NB4 (cell line): Measurements from ENCODE around the gene PDE6H.

Experiments used
- DNase-seq: peaks from one replicate; pipeline ENCODE4 v3.0.0; 2010; ENCODE audit warnings: low read depth
- H3K4me3 ChIP-seq: one replicate; pipeline ENCODE4 v1.5.1; 2011; ENCODE audit warnings: mild to moderate bottlenecking, low read depth, low read length, moderate library complexity
- MYC ChIP-seq: IDR thresholded peaks from 2 replicates; pipeline ENCODE4 v1.6.1; 2011; ENCODE audit warnings: low read depth, low read length
- POLR2A ChIP-seq: IDR thresholded peaks from 2 replicates; pipeline ENCODE4 v1.6.1; 2011; ENCODE audit warnings: mild to moderate bottlenecking; ENCODE audit not compliant: insufficient read length; ENCODE audit errors: extremely low read depth
- TF ChIP-seq, protein P1 (sequence below): IDR thresholded peaks from 2 replicates; pipeline ENCODE4 v1.6.1; 2011; ENCODE audit warnings: low read depth, low read length
- TF ChIP-seq, protein P2 (sequence below): IDR thresholded peaks from one replicate; pipeline ENCODE4 v1.5.1; 2012; ENCODE audit warnings: low read depth, low read length

Gene PDE6H

DNA sequence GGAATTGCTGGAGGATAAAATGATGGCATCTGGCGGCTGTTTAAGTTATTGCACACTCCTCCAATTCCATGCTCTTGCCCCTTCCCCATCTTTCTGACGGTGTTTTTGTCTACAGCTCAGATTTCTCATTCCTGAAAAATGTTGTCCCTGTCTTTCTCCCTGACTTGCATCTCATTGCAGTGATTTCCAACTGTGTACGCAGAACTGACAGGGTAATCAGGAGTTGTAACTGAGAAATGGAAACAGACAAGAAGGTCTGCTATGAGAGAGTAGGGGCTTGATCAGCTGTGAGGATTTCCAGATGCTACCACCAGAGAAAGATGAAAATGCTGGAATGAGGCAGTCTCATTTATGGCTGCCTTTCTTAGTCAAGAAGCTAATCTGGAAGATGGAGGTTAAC, 35.8 kb upstream of the PDE6H start:
- no peak overlapping the region for H3K4me3 ChIP-seq
- no peak for DNase-seq
- TF ChIP-seq, protein P1, sequence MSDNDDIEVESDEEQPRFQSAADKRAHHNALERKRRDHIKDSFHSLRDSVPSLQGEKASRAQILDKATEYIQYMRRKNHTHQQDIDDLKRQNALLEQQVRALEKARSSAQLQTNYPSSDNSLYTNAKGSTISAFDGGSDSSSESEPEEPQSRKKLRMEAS, result no peak
- no peak for TF ChIP-seq MYC

DNA sequence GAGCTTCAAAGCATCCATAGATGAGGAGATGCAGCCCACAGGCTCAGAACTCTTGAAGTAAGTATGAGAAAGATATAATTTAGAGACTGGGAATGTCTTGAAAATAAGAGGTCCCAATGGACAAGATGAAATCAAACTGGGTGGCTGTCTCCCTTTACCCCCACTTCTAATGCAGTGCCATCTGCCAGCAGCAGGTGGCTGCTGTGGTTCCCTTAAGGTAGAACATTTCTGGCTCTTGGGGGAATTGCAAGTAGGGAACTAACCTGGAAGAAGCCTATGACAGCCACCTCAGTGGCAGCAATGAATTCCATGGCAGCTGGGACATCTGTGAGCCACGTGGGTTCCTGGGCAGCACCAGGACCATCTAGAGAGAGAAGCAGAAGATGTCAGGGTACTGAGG, 35.2 kb upstream of the PDE6H start:
- DNase-seq, result no peak
- H3K4me3 ChIP-seq, result no peak overlapping the region
- TF ChIP-seq MYC, result no peak
- TF ChIP-seq, protein P2, sequence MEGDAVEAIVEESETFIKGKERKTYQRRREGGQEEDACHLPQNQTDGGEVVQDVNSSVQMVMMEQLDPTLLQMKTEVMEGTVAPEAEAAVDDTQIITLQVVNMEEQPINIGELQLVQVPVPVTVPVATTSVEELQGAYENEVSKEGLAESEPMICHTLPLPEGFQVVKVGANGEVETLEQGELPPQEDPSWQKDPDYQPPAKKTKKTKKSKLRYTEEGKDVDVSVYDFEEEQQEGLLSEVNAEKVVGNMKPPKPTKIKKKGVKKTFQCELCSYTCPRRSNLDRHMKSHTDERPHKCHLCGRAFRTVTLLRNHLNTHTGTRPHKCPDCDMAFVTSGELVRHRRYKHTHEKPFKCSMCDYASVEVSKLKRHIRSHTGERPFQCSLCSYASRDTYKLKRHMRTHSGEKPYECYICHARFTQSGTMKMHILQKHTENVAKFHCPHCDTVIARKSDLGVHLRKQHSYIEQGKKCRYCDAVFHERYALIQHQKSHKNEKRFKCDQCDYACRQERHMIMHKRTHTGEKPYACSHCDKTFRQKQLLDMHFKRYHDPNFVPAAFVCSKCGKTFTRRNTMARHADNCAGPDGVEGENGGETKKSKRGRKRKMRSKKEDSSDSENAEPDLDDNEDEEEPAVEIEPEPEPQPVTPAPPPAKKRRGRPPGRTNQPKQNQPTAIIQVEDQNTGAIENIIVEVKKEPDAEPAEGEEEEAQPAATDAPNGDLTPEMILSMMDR, result peak; percentile 35

DNA sequence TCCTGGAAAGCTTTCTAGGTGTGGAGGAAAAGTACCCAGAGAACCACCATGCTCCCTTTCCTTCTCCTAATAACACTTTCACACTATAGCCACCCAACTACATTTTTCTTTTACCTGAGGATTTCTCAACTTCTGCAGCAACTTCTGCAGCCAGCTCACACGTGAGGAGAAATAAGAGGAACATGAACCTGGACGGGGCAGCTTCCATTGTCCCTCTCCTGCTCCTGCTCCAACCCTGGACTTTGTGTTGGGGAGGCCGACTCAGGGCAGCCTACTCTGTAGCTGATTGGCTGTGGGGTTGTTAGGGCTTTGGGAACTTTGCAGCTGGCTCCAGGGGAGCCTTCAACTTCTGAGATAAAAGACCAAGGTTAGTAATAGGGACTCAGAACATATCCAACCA, 34.5 kb upstream of the PDE6H start, which contains the start of gene ERP27:
Gene ERP27 (minus strand): TSS at position 237 of the 400 bp plus-strand sequence. CDS start 29 bp downstream, at position 208.
- DNase-seq, result no peak
- TF ChIP-seq, protein P1, result no peak
- no peak for TF ChIP-seq POLR2A
- no peak for TF ChIP-seq MYC
- TF ChIP-seq, protein P2, result no peak
- no peak within 1 kb of the TSS for H3K4me3 ChIP-seq

DNA sequence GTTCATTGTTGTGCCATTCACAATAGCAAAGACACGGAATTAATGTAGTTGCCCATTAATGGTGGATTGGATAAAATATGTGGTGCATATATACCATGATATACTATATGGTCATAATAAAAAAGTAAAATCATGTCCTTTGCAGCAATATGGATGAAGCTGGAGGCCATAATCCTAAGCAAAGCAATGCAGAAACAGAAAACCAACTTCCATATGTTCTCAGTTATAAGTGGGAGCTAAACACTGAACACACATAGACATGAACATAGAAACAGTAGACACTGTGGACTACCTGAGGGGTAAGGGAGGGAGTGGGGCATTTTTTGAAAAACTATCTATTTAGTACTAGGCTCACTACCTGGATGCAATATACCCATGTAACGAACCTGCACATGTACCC, 31.5 kb upstream of the PDE6H start:
- no peak overlapping the region for H3K4me3 ChIP-seq
- DNase-seq, result no peak
- peak; percentile 3 for TF ChIP-seq POLR2A
- TF ChIP-seq, protein P2, result no peak
- TF ChIP-seq, protein P1, result no peak

DNA sequence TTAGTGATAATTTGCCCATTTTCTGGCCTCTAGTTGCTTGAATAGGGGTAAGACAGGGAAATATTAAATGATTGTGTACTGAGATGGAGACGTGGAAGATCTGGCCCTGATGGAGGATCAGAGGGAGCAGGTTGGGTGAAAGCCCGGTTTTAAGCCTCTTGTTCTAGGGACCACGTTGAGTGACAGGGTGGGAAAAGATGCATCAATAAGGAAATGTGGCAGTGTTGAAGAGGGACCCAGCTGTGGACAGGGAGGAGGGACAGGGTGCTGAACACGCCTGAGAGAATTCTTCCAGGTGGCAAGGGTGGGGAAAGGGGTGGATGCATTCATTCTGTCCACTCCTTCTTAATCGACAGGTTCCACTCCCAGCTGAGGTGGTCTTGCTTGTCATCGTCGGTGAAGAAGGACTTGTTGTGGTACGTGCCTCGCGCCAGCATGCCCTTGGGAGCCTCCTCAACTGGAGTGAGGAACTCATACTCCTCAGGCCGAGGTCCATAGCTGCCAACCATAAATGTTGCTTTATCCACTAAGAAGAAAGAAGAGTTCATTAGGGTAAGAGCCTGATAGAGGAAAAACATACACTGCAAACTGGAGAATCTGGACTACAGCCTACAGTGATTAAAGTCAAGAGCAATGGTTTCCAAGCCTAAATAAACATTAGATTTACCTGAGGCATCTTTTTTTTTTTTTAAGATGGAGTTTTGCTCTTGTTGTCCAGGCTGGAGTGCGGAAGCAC, 30.5 kb upstream of the PDE6H start:
- TF ChIP-seq, protein P1, result no peak
- TF ChIP-seq, protein P2, result no peak
- no peak for TF ChIP-seq POLR2A
- no peak for TF ChIP-seq MYC
- no peak for DNase-seq
- no peak overlapping the region for H3K4me3 ChIP-seq

DNA sequence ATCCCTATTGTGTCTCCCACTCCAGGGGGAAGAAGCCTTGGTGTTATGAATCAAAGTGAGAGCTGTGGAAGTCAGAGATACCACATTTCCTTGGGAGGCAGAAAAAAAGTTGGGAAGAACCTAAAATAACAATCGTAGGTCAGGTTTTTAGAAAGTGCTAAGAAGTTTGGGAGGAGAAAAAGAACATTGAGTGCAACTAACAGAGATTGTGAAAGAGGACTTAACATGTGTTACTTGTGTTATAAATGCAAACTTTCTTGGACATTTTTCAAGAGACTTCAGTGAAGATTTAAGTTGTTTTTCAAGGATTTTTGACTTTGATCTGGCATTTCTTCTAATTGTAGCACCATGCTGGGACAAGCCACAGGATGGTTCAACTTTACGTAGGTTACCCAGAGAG, 26.7 kb upstream of the PDE6H start:
- H3K4me3 ChIP-seq, result no peak overlapping the region
- TF ChIP-seq, protein P2, result no peak
- TF ChIP-seq MYC (no peak), POLR2A (no peak)
- TF ChIP-seq, protein P1, result no peak
- DNase-seq, result no peak
